Spleen (tissue), 11 donors: Measurements from ENCODE around the gene GCA. TPM values are rescaled to one million over a fixed set of nuclear protein-coding genes. Genes with fewer than 3 reads are reported as not detected.

Experiments used
- DNase-seq: peaks from one replicate; pipeline ENCODE4 v3.0.0-alpha.2; 2020
- H3K27ac ChIP-seq, 8 donors: fragments of 200-600 bp; sonication (generic) in 7 of 8; 1 replicate in 4 of 8; 2 replicates in 4 of 8; pipeline versions ENCODE4 v1.5.0 to v1.8.0; 2016 to 2021; ENCODE audit warnings: inconsistent platforms in 4 of 8, mild to moderate bottlenecking in 4 of 8, moderate library complexity in 1 of 8
- H3K27me3 ChIP-seq, 7 donors: fragments of 200-600 bp; sonication (generic) in 6 of 7; replicated peaks in 1 of 7; 1 replicate in 4 of 7; 2 replicates in 3 of 7; pipeline versions ENCODE4 v1.5.0 to v1.8.0; 2016 to 2021; ENCODE audit warnings: inconsistent platforms in 3 of 7, mild to moderate bottlenecking in 1 of 7
- H3K36me3 ChIP-seq, 6 donors: fragments of 200-600 bp; sonication (generic) in 5 of 6; 1 replicate in 4 of 6; 2 replicates in 2 of 6; pipeline versions ENCODE4 v1.5.0 to v1.8.0; 2016 to 2021; ENCODE audit warnings: inconsistent platforms in 2 of 6
- H3K4me1 ChIP-seq, 6 donors: fragments of 200-600 bp; sonication (generic) in 5 of 6; 1 replicate in 3 of 6; 2 replicates in 3 of 6; pipeline versions ENCODE4 v1.5.0 to v1.8.0; 2016 to 2021; ENCODE audit warnings: inconsistent platforms in 3 of 6
- H3K4me3 ChIP-seq, 8 donors: fragments of 200-600 bp; sonication (generic) in 7 of 8; 1 replicate in 4 of 8; 2 replicates in 4 of 8; pipeline versions ENCODE4 v1.5.0 to v1.8.0; 2016 to 2021; ENCODE audit warnings: inconsistent platforms in 4 of 8, mild to moderate bottlenecking in 4 of 8, moderate library complexity in 2 of 8
- H3K9me3 ChIP-seq, 8 donors: fragments of 200-600 bp; sonication (generic) in 7 of 8; 1 replicate in 4 of 8; 2 replicates in 4 of 8; pipeline versions ENCODE4 v1.5.0 to v1.8.0; 2016 to 2021; ENCODE audit warnings: inconsistent platforms in 4 of 8
- CTCF ChIP-seq, 11 experiments: fragments of 200-600 bp in 7 of 11; fragments of 450-650 bp in 4 of 11; sonication (generic) in 4 of 11; IDR thresholded peaks in 8 of 11; conservative IDR thresholded peaks in 3 of 11; 1 replicate in 7 of 11; 2 replicates in 4 of 11; pipeline versions ENCODE4 v1.4.0 to v1.8.0; 2016 to 2021; ENCODE audit warnings: antibody characterized with exemption in 11 of 11, inconsistent platforms in 4 of 11, mild to moderate bottlenecking in 1 of 11
- POLR2A ChIP-seq, 3 donors: fragments of 450-650 bp; IDR thresholded peaks; one replicate each; pipeline ENCODE4 v1.5.1; 2017; ENCODE audit warnings: antibody characterized with exemption in 3 of 3, mild to moderate bottlenecking in 1 of 3
- POLR2AphosphoS5 ChIP-seq, 3 donors: sonication (generic); formaldehyde crosslinking; IDR thresholded peaks; one replicate each; pipeline ENCODE4 v1.5.1; 2017; ENCODE audit warnings: antibody characterized with exemption in 3 of 3
- WGBS, 5 donors: extraction: QIAGEN DNeasy Blood & Tissue Kit in 3 of 5; methylation state at CpG; one replicate each; pipeline versions ENCODE4 v1.1.5 to v1.1.7; 2013 to 2018; 5-methylcytosine and 5-hydroxymethylcytosine counted together
- intact Hi-C: fragments of 100-400 bp; cut with DNase I; formaldehyde crosslinking; loops from one replicate; pipeline ENCODE4 v1.15.0; 2023; ENCODE audit warnings: low total_unique reads
- polyA plus RNA-seq, 3 donors: library from polyadenylated mRNA; stranded (reverse); fragments of 200-250 nt; gene quantifications; one replicate each; pipeline ENCODE4 v1.2.1, GENCODE V29; 2013
- total RNA-seq, 7 donors: library from RNA; depleted of rRNA in 3 of 7; stranded (reverse); fragments of >200 nt in 3 of 7; fragmentation: NEBNext Ultra II Directional in 4 of 7; extraction: Animal tissue kit (Norgen Biotek cat#: 25700) in 4 of 7; gene quantifications; one replicate each; pipeline versions ENCODE4 v1.1.0 to v1.2.1, GENCODE V29; 2016 to 2021
- donor health status: healthy with polysubstance abuse.
- donor health status: DM: no; HTN: no; CAD: no; lungs with moderate emphysema.
- donor health status: DM: no; HTN: no; CAD: no.
- donor health status: Bipolar disorder and iron deficiency.
- donor health status: healthy.
- donor health status: DM: no; HTN: no; CAD: no.
- donor health status: DM: yes; HTN: yes; CAD: no.

Gene GCA
- total and polyA plus RNA-seq, 10 donors: 49.1 to 498 (median 152) TPM

GRCh38 chr2:162333968-162334367 lies 10.0 kb upstream of the GCA start:
- TF ChIP-seq CTCF (IDR thresholded peaks at IDR 0.05 in 8 of 11, conservative IDR thresholded peaks at IDR 0.05 in 3 of 11): peak in 9 of 11 experiments; percentile 6 to 53 (median 34)
- no peak for TF ChIP-seq POLR2A (IDR thresholded peaks at IDR 0.05)
- no peak for TF ChIP-seq POLR2AphosphoS5 (IDR thresholded peaks at IDR 0.05)
- H3K36me3 ChIP-seq: no peaks in the 10 kb centered on the region
- intact Hi-C loops: no loop called here
- peaks cover 0 to 26% (median 0%) of the 10 kb centered on the region in 6 donors for H3K4me1 ChIP-seq
- WGBS, 5 donors: 18 to 35% (median 29%) methylated on average over 3 of the region's 3 CpGs
- H3K4me3 ChIP-seq: no peak overlapping the region
- H3K27ac ChIP-seq: no peak overlapping the region
- DNase-seq: no peak
- no peaks in the 10 kb centered on the region for H3K9me3 ChIP-seq
- no peaks in the 10 kb centered on the region for H3K27me3 ChIP-seq

- TF ChIP-seq CTCF (IDR thresholded peaks at IDR 0.05 in 8 of 11, conservative IDR thresholded peaks at IDR 0.05 in 3 of 11) (no peak), POLR2AphosphoS5 (IDR thresholded peaks at IDR 0.05) (no peak), POLR2A (IDR thresholded peaks at IDR 0.05) (no peak)
- H3K4me1 ChIP-seq: peaks cover 0 to 62% (median 1%) of the 10 kb centered on the region in 6 donors
Measured at GRCh38 chr2:162337868-162338267, 6.1 kb upstream of the GCA start.

GRCh38 chr2:162340822-162341221 lies 3.1 kb upstream of the GCA start:
- intact Hi-C loops: no loop called here
- no peaks in the 10 kb centered on the region for H3K27me3 ChIP-seq
- H3K36me3 ChIP-seq: no peaks in the 10 kb centered on the region
- peaks cover 0 to 74% (median 17%) of the 10 kb centered on the region in 6 donors for H3K4me1 ChIP-seq
- H3K9me3 ChIP-seq: no peaks in the 10 kb centered on the region
- H3K27ac ChIP-seq: peak overlapping the region in 2 of 8 donors; percentile 94 to 99
- no peak for TF ChIP-seq POLR2A (IDR thresholded peaks at IDR 0.05)
- no peak for TF ChIP-seq CTCF (IDR thresholded peaks at IDR 0.05 in 8 of 11, conservative IDR thresholded peaks at IDR 0.05 in 3 of 11)
- TF ChIP-seq POLR2AphosphoS5 (IDR thresholded peaks at IDR 0.05): no peak
- no peak overlapping the region for H3K4me3 ChIP-seq
- no peak for DNase-seq

More at GRCh38 chr2:162337868-162338267, 6.1 kb upstream of the GCA start:
- intact Hi-C loops: no loop called here
- H3K27me3 ChIP-seq: no peaks in the 10 kb centered on the region
- no peaks in the 10 kb centered on the region for H3K36me3 ChIP-seq
- no peak overlapping the region for H3K4me3 ChIP-seq
- no peak for DNase-seq
- H3K9me3 ChIP-seq: no peaks in the 10 kb centered on the region
- 55 to 86% (median 65%) methylated on average over 2 of the region's 2 CpGs for WGBS, 5 donors
- H3K27ac ChIP-seq: peak overlapping the region in 3 of 8 donors; percentile 37 to 99 (median 63)

DNA sequence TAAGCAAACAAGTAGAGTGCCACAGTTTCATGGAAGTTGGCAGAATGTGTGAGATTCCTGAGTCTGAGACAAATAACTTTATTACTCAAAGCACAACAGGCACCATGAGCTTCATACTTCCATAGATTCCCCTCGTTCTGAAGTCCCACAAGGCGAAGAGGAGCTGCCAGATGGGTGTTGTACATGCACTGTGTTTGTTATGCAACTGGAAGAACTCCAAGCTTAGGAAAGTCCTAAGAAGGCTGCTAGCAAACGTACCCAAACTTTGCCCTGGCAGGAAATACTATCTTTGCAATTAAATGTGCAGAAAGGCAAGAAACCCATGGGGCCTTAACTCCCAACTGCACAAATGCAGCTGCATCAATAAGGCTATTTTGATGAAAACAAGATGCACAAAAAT lies 1.6 kb upstream of the GCA start:
- Histone ChIP-seq H3K27ac (peak overlapping the region in 7 of 8 donors; percentile 89 to 99 (median 94)), H3K27me3 (no peaks in the 10 kb centered on the region), H3K4me1 (peaks cover 0 to 82% (median 19%) of the 10 kb centered on the region in 6 donors), H3K9me3 (no peaks in the 10 kb centered on the region), H3K36me3 (no peaks in the 10 kb centered on the region), H3K4me3 (peak overlapping the region in 6 of 8 donors; percentile 1 to 98 (median 46))
- intact Hi-C loops: no loop called here
- TF ChIP-seq CTCF (IDR thresholded peaks at IDR 0.05 in 8 of 11, conservative IDR thresholded peaks at IDR 0.05 in 3 of 11): no peak
- TF ChIP-seq POLR2A (IDR thresholded peaks at IDR 0.05): no peak
- no peak for TF ChIP-seq POLR2AphosphoS5 (IDR thresholded peaks at IDR 0.05)
- 46 to 71% (median 61%) methylated on average over 3 of the region's 3 CpGs for WGBS, 5 donors
- DNase-seq: no peak
